Measurements from ENCODE around the gene TMEM123.

Gene TMEM123

DNA sequence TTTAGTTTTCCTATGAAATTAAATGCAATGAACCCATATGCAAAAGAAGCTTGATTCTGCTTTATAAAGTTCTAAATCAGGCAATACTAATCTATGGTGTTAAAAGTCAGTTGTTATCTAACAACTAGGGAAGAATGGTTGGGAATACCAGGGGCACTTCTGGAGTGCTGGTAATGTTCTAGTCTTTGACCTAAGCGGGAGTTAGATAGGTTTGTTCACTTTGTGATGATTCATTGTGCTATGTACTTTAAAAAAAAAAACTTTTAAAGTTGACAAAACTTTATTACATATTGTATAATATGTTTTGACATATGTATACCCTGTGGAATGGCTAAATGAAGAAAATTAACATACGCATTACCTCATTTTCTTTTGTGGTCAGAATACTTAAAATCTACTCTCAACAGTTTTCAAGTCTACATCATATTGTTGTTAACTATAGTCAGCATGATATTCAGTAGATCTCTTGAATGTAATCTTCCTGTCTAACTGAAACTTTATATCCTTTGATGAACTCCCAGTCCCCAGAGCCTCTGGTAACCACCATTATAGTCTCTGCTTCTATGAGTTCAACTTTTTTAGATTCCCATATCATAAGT, 66.3 kb downstream of the TMEM123 start:
- DNase-seq (ENCODE audit: extremely low read depth, low read depth) = no peak

GRCh38 chr11:102385085-102386007, 67.2 kb downstream of the TMEM123 start:
- TF ChIP-seq, protein P1, sequence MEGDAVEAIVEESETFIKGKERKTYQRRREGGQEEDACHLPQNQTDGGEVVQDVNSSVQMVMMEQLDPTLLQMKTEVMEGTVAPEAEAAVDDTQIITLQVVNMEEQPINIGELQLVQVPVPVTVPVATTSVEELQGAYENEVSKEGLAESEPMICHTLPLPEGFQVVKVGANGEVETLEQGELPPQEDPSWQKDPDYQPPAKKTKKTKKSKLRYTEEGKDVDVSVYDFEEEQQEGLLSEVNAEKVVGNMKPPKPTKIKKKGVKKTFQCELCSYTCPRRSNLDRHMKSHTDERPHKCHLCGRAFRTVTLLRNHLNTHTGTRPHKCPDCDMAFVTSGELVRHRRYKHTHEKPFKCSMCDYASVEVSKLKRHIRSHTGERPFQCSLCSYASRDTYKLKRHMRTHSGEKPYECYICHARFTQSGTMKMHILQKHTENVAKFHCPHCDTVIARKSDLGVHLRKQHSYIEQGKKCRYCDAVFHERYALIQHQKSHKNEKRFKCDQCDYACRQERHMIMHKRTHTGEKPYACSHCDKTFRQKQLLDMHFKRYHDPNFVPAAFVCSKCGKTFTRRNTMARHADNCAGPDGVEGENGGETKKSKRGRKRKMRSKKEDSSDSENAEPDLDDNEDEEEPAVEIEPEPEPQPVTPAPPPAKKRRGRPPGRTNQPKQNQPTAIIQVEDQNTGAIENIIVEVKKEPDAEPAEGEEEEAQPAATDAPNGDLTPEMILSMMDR (IDR thresholded peaks at IDR 0.05; ENCODE audit: low read depth, low read length) = no peak
- DNase-seq (ENCODE audit: extremely low read depth, low read depth) = no peak

More for the DNA sequence above, 66.3 kb downstream of the TMEM123 start:
- TF ChIP-seq, protein P1 (IDR thresholded peaks at IDR 0.05; ENCODE audit: low read depth, low read length) = no peak

DNA sequence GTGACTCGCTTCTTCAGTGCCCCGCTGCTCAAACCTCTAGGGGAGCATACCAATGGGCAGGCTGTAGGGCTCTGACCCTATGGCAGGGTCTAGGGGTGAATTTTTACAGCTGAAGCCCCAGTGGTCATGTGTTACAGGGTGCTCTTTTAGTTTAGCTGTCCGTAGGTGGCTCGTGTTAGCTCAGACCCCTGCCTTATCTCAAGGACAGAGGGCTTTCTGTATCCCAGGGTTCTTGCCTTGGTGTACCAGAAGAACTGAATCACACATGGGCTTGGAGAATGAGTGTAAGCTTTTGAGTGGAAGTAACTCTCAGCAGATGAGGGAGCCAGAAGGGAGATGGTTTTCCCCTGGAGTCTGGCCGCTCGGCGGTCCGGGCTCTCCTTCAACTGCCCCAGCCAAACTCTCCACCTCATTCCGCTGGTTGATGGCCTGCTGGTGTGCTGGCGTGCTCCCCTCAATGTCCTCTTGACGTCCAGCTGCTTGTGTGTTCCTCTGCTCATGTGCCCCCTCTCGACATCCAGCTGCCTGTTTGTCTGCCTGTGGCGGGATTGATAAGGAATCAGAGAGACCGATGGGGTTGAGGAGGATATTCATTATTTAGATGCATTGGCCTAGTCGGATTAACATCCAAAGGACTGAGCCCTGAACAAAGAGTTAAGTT, 68.0 kb downstream of the TMEM123 start:
- DNase-seq (ENCODE audit: extremely low read depth, low read depth) = no peak
- TF ChIP-seq, protein P1 (IDR thresholded peaks at IDR 0.05; ENCODE audit: low read depth, low read length) = no peak

GRCh38 chr11:102383839-102384238, 68.7 kb downstream of the TMEM123 start:
- no peak for DNase-seq (ENCODE audit: extremely low read depth, low read depth)
- TF ChIP-seq, protein P1 (IDR thresholded peaks at IDR 0.05; ENCODE audit: low read depth, low read length) = no peak

GRCh38 chr11:102382384-102382783, 70.2 kb downstream of the TMEM123 start:
- no peak for DNase-seq (ENCODE audit: extremely low read depth, low read depth)
- TF ChIP-seq, protein P1 (IDR thresholded peaks at IDR 0.05; ENCODE audit: low read depth, low read length) = no peak

DNA sequence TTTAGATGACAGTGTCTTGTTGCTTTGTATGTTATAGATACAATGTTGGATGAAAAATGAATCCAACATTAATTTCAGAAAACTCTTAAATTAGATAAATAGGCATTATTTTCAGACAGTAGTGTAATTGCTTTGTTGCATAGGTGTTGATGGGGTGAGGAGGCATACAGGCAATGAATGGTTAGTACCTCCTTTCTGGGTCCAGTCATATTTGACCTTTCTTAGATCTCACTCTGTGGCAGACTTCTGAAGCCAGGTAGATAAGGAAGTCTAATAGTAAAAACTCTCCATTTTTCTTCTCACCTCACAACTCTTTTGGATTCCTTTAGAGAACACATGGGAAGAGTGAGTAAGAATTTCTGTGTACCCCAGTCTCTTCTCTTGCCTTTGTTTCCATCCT, 73.7 kb downstream of the TMEM123 start:
- TF ChIP-seq, protein P1 (IDR thresholded peaks at IDR 0.05; ENCODE audit: low read depth, low read length) = no peak
- DNase-seq (ENCODE audit: extremely low read depth, low read depth) = no peak

DNA sequence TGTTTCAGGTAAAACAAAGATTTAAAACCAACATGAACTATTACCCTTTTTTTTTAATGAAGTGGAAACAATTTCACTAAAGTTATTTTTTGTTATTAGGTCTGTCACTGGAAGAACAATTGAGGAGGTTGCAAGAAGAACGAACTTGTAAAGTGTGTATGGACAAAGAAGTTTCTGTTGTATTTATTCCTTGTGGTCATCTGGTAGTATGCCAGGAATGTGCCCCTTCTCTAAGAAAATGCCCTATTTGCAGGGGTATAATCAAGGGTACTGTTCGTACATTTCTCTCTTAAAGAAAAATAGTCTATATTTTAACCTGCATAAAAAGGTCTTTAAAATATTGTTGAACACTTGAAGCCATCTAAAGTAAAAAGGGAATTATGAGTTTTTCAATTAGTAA, 74.7 kb downstream of the TMEM123 start:
- no peak for DNase-seq (ENCODE audit: extremely low read depth, low read depth)
- TF ChIP-seq, protein P1 (IDR thresholded peaks at IDR 0.05; ENCODE audit: low read depth, low read length) = no peak

All from AG09319 (cell line).